Mucosa of rectum (tissue), 2 donors: Measurements from ENCODE around the gene EOLA2.
"Not testable (repeated sequence)": the region's sequence is repeated elsewhere in the genome, so short reads cannot be mapped to it uniquely, and the experiment has no call there.

Experiments used
- H3K27ac ChIP-seq, 2 donors: one replicate each; pipeline ENCODE4 v1.7.0; 2013; ENCODE audit warnings: inconsistent platforms in 2 of 2, low read depth in 2 of 2, low read length in 2 of 2
- H3K27me3 ChIP-seq, 2 donors: one replicate each; pipeline ENCODE4 v1.7.0; 2013; ENCODE audit warnings: low read length in 2 of 2; ENCODE audit not compliant: control insufficient read depth in 2 of 2, insufficient read depth in 2 of 2
- H3K36me3 ChIP-seq, 2 donors: one replicate each; pipeline ENCODE4 v1.7.0; 2013; ENCODE audit warnings: low read length in 2 of 2; ENCODE audit not compliant: control insufficient read depth in 2 of 2, insufficient read depth in 2 of 2
- H3K4me1 ChIP-seq, 2 donors: one replicate each; pipeline ENCODE4 v1.7.0; 2013; ENCODE audit warnings: low read length in 2 of 2, mild to moderate bottlenecking in 1 of 2; ENCODE audit not compliant: control insufficient read depth in 2 of 2, insufficient read depth in 2 of 2
- H3K4me3 ChIP-seq, 2 donors: one replicate each; pipeline ENCODE4 v1.7.0; 2013; ENCODE audit warnings: low read length in 2 of 2
- H3K9ac ChIP-seq, 2 donors: one replicate each; pipeline ENCODE4 v1.7.0; 2013; ENCODE audit warnings: low read length in 2 of 2, low read depth in 1 of 2, mild to moderate bottlenecking in 1 of 2
- H3K9me3 ChIP-seq, 2 donors: one replicate each; pipeline ENCODE4 v1.7.0; 2013; ENCODE audit warnings: low read length in 2 of 2; ENCODE audit not compliant: control insufficient read depth in 2 of 2
- donor health status: healthy.
- donor health status: Normal muscosa, but diverticular disease.

Gene EOLA2

DNA sequence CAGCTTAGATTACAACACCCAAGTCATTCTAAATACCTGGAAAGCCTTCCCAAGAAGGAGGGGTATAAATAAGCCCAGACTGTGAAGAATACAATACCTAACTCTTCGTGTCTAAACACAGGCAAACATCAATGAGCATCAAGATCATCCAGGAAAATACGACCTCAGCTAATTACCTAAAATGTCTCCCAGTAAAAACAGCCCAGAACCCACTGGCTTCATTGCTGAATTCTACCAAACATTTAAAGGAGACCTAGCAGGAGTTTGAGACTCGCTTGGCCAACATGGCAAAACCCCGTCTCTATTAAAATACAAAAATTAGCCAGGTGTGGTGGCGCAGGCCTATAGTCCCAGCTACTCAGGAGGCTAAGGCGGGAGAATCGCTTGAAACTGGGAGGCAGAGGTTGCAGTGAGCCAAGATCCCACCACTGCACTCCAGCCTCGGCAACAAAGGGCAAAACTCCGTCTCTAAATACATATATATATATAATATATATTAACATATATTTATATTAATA lies 28.1 kb downstream of the EOLA2 start:
- H3K27ac ChIP-seq: no peak overlapping the region
- H3K36me3 ChIP-seq: no peaks in the 10 kb centered on the region
- no peak overlapping the region for H3K4me3 ChIP-seq
- H3K9ac ChIP-seq: no peak overlapping the region
- no peaks in the 10 kb centered on the region for H3K9me3 ChIP-seq
- H3K27me3 ChIP-seq: no peaks in the 10 kb centered on the region
- H3K4me1 ChIP-seq: no peaks in the 10 kb centered on the region

DNA sequence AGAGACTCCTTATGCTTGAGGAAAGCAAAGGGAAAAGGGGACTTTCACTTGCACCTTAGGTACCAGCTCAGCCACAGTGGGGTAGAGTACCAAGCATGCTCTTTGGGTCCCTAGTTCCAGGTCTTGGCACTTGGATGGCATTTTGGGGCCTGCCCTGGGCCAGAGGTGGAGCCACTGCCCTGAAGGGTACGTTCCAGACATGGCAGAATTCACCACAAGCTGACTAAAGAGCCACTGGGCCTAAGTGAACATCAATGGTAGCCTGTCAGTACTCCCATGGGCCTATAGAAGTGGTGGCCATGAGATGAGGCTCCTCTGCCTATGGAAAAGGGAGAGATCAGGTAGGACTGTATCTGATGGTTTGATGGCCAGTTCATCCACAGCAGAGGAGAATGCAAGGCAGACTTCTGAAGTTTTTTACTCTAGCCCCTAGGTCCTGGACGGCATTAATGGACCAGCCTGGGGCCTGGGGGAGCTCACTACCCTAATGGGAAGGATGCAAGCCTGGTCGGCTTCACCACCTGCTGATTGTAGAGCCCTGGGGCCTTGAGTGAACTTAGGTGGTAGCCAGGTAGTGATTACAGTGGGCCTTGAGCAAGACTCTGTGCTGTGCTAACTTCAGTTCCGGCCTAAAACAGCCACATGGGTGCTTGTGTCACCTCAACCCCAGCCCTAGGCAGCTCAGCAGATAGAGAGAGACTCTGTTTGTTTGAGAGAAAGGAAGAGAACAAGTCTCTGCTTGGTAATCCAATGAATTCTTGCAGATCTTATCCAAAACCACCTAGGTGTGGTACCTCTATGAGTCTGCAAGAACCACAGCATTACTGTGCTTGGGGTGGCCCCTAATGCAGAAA lies 28.7 kb downstream of the EOLA2 start:
- no peak overlapping the region for H3K9ac ChIP-seq
- no peaks in the 10 kb centered on the region for H3K27me3 ChIP-seq
- H3K9me3 ChIP-seq: no peaks in the 10 kb centered on the region
- H3K36me3 ChIP-seq: no peaks in the 10 kb centered on the region
- no peak overlapping the region for H3K4me3 ChIP-seq
- H3K4me1 ChIP-seq: no peaks in the 10 kb centered on the region
- no peak overlapping the region for H3K27ac ChIP-seq

DNA sequence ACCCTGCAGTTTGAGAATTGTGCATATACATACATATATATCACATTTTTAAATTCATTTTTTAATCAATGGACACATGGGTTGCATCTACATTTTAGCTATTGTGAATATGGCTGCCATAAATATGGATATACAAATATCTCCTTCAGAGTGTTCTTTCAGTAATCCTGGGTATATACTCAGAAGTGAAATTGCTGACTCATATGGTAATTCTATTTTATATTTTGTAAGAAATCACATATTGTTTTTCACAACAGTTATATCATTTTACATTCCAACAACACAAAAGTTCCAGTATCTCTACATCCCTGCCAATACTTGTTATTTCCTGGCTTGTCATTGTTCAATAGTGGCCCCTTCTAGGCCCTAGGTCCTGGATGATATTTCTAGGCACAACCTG lies 29.6 kb downstream of the EOLA2 start:
- Histone ChIP-seq H3K27ac (no peak overlapping the region), H3K4me3 (no peak overlapping the region), H3K4me1 (no peaks in the 10 kb centered on the region), H3K9ac (no peak overlapping the region), H3K9me3 (no peaks in the 10 kb centered on the region), H3K27me3 (no peaks in the 10 kb centered on the region), H3K36me3 (no peaks in the 10 kb centered on the region)

DNA sequence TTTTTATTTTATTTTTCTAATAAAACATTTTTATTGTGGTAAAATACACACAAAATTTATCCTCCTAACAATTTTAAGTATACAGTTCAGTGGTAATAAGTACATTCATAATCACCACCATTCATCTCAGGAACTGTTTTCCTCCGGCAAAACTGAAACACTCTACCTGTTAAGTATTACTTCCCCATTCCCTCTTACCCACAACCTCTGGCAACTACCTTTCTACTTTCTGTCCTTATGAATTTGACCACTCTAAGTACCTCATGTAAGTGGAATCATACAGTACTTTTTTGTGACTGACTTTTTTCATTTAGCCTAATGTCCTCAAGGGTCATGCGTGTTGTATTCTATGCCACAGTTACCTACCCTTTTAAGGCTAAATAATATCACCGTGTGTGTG lies 30.0 kb downstream of the EOLA2 start:
- Histone ChIP-seq H3K4me1 (no peaks in the 10 kb centered on the region), H3K9me3 (no peaks in the 10 kb centered on the region), H3K4me3 (no peak overlapping the region), H3K36me3 (no peaks in the 10 kb centered on the region), H3K27me3 (no peaks in the 10 kb centered on the region), H3K27ac (no peak overlapping the region), H3K9ac (no peak overlapping the region)

DNA sequence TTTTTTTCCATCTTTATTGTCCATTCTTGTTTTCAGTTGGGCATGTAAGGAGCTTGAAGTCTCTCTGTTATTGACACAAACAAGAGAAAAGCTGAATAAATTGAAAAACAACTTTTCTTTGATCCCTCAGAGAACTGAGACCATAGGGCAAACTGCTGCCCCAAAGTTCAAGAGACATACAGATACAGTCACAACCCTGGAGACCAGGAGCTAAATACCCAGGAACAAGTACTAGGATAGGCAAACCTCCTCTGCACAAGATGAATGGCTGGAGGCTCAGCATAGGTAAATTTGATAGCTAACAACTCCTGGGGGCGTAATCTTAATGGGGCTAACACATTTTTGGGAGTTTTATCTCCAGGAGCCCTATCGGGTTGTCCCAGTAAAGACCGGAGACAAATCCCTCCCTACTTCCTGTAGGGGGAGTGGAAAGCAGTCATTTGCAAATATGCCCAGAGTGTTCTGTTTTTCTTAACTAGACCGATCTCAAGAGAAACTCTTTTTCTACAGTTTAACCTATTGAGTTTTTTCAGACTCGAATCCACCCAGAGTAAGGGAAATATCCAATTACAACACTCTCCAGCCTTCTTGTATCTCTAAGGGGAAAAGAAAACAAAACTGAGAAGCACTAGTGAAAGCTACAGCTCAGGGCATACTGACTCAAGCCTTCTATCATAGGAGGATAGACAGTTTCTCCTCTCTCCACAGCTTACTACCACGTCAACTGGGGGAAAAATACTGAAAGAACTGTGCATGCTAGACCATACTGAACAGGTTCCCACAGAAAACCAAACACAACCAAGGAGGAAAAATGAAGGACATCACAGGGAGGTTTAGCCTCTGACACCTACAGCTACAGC lies 34.2 kb downstream of the EOLA2 start:
- peak overlapping the region in 1 of 2 donors; percentile 50 for H3K4me3 ChIP-seq
- H3K4me1 ChIP-seq: no peaks in the 10 kb centered on the region
- no peak overlapping the region for H3K27ac ChIP-seq
- H3K9ac ChIP-seq: no peak overlapping the region
- H3K27me3 ChIP-seq: no peaks in the 10 kb centered on the region
- no peaks in the 10 kb centered on the region for H3K36me3 ChIP-seq
- H3K9me3 ChIP-seq: no peaks in the 10 kb centered on the region

DNA sequence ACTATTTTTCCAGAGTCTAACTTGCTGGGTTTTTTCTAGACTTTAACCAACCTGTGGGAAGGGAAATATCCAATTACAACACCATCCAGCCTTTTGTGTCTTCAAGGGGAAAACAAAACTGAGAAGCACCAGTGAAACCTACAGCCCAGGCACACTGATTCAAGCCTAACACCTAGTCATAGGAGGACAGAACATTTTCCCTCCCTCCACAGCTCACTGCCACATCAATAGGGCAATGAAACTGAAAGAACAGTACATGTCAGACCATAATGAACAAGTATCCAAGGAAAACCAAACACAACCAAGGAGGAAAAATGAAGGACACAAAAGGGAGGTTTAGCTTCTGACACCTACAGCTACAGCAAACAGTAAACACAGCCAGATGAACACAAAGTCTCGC lies 39.7 kb downstream of the EOLA2 start:
- no peaks in the 10 kb centered on the region for H3K4me1 ChIP-seq
- H3K4me3 ChIP-seq: no peak overlapping the region
- no peaks in the 10 kb centered on the region for H3K27me3 ChIP-seq
- H3K9me3 ChIP-seq: no peaks in the 10 kb centered on the region
- no peak overlapping the region for H3K9ac ChIP-seq
- H3K27ac ChIP-seq: no peak overlapping the region
- no peaks in the 10 kb centered on the region for H3K36me3 ChIP-seq

DNA sequence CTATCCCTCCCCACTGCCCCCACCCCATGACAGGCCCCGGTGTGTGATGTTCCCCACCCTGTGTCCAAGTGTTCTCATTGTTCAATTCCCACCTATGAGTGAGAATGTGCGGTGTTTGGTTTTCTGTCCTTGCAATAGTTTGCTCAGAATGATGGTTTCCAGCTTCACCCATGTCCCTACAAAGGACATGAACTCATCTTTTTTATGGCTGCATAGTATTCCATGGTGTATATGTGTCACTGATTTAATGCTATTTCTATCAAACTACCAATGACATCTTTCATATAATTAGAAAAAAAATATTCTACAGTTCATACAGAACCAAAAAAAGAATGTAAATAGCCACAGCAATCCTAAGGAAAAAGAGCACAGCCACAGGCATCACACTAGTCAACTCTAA lies 47.5 kb downstream of the EOLA2 start:
- H3K27me3 ChIP-seq, H3K36me3 ChIP-seq, H3K9ac ChIP-seq, H3K9me3 ChIP-seq, H3K4me3 ChIP-seq, H3K27ac ChIP-seq, H3K4me1 ChIP-seq: not testable (repeated sequence)
